Stomach (tissue), 4 donors: Measurements from ENCODE around the gene DNM1.

Source experiments
- EP300 ChIP-seq: sonication (generic); formaldehyde crosslinking; IDR thresholded peaks from one replicate; pipeline ENCODE4 v1.6.1; 2017; ENCODE audit warnings: antibody characterized with exemption
- POLR2A ChIP-seq, 4 donors: fragments of 450-650 bp; IDR thresholded peaks; one replicate each; pipeline ENCODE4 v1.6.1; 2016; ENCODE audit warnings: antibody characterized with exemption in 4 of 4, control low read depth in 2 of 4, mild to moderate bottlenecking in 1 of 4, moderate library complexity in 1 of 4
- POLR2AphosphoS5 ChIP-seq, 3 donors: sonication (generic); formaldehyde crosslinking; IDR thresholded peaks; one replicate each; pipeline ENCODE4 v1.6.1; 2016; ENCODE audit warnings: antibody characterized with exemption in 3 of 3
- TF ChIP-seq, protein P1 (sequence below), 7 experiments: fragments of 450-650 bp in 4 of 7; fragments of 200-600 bp in 3 of 7; sonication (generic) in 3 of 7; IDR thresholded peaks; one replicate each; pipeline ENCODE4 v1.5.1; 2016 to 2019; ENCODE audit warnings: antibody characterized with exemption in 7 of 7, control low read depth in 2 of 7, mild to moderate bottlenecking in 1 of 7

DNA sequence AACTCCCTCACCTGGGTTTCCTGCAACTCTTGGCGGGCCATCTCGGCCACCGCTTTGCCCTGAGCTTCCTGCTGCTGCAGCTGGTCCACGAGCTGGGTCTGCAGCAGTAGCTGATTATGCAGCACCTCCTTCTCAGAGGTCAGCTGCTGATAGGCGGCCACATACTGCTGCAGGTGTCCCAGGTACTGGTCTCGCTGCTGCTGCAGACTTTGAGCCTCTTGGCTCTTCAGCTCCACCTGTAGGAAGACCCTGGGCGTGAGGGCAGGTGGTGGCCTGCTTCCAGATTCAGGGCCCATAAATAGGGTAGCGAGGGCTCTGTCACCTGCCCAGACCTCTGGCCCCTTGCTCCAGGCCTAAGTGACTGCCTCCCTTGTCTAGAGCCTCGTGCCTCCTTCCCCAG lies 56.0 kb downstream of the DNM1 start:
- no peak for TF ChIP-seq POLR2A (IDR thresholded peaks at IDR 0.05)
- TF ChIP-seq, protein P1, sequence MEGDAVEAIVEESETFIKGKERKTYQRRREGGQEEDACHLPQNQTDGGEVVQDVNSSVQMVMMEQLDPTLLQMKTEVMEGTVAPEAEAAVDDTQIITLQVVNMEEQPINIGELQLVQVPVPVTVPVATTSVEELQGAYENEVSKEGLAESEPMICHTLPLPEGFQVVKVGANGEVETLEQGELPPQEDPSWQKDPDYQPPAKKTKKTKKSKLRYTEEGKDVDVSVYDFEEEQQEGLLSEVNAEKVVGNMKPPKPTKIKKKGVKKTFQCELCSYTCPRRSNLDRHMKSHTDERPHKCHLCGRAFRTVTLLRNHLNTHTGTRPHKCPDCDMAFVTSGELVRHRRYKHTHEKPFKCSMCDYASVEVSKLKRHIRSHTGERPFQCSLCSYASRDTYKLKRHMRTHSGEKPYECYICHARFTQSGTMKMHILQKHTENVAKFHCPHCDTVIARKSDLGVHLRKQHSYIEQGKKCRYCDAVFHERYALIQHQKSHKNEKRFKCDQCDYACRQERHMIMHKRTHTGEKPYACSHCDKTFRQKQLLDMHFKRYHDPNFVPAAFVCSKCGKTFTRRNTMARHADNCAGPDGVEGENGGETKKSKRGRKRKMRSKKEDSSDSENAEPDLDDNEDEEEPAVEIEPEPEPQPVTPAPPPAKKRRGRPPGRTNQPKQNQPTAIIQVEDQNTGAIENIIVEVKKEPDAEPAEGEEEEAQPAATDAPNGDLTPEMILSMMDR (IDR thresholded peaks at IDR 0.05), result no peak
- no peak for TF ChIP-seq POLR2AphosphoS5 (IDR thresholded peaks at IDR 0.05)
- TF ChIP-seq EP300, result no peak
